Activated CD4-positive, alpha-beta memory T cell treated with anti-CD3 and anti-CD28 coated beads for 36 hours (primary cell): Measurements from ENCODE around the gene ASCC2. TPM values are rescaled to one million over a fixed set of nuclear protein-coding genes. Genes with fewer than 3 reads are reported as not detected.

Experiments
- CTCF ChIA-PET: fragments of 350-600 bp; sonication (Branson Sonifier 250); formaldehyde crosslinking; loops from one replicate; lab custom pipeline; 2021; ENCODE audit warnings: antibody characterized with exemption, inconsistent platforms; lab: Charles Lee
- POLR2A ChIA-PET: fragments of 350-600 bp; sonication (Branson Sonifier 250); formaldehyde crosslinking; loops from one replicate; lab custom pipeline; 2021; ENCODE audit warnings: antibody characterized with exemption; lab: Charles Lee
- DNase-seq: peaks from one replicate; pipeline ENCODE4 v3.0.0-alpha.2; 2020
- H3K27ac Mint-ChIP-seq: one replicate; pipeline ENCODE4 v1.8.0; 2021; ENCODE audit warnings: mixed read lengths
- H3K27me3 Mint-ChIP-seq: one replicate; pipeline ENCODE4 v1.8.0; 2021; ENCODE audit warnings: mixed read lengths
- H3K36me3 Mint-ChIP-seq: one replicate; pipeline ENCODE4 v1.8.0; 2021; ENCODE audit warnings: mixed read lengths
- H3K4me1 Mint-ChIP-seq: one replicate; pipeline ENCODE4 v1.8.0; 2021; ENCODE audit warnings: low read depth, mixed read lengths
- H3K4me3 Mint-ChIP-seq: one replicate; pipeline ENCODE4 v1.8.0; 2021; ENCODE audit warnings: mild to moderate bottlenecking, mixed read lengths
- H3K9me3 Mint-ChIP-seq: one replicate; pipeline ENCODE4 v1.8.0; 2021; ENCODE audit warnings: mixed read lengths
- intact Hi-C: fragments of 100-400 bp; cut with micrococcal nuclease; formaldehyde crosslinking; loops from one replicate; pipeline ENCODE4 v1.15.1; 2023
- total RNA-seq, 2 experiments: library from RNA; stranded (reverse); gene quantifications; one replicate each; pipeline ENCODE4 v1.2.3, GENCODE V29; 2021

The ASCC2 gene
- total RNA-seq, 2 experiments from 2014 or later: 55.5 to 56.8 TPM

GRCh38 chr22:29780748-29781676 lies 57.1 kb downstream of the ASCC2 start:
- Mint-ChIP-seq H3K27me3 (no peaks in the 10 kb centered on the region), H3K9me3 (no peaks in the 10 kb centered on the region), H3K4me3 (no peak overlapping the region), H3K4me1 (no peaks in the 10 kb centered on the region), H3K27ac (no peak overlapping the region), H3K36me3 (no peaks in the 10 kb centered on the region)
- ChIA-PET POLR2A (interaction anchor here (1.5 kb wide), 1 partner anchor 14 kb away, joined by 3 read pairs; the partner anchor contains the start of genes UQCR10 and ZMAT5), CTCF (interaction anchor here (1.6 kb wide), 1 partner anchor 224 kb away, joined by 6 read pairs; no protein-coding TSS in a partner anchor)
- DNase-seq: no peak
- intact Hi-C loops: no loop called here

- no peak overlapping the region for H3K4me3 Mint-ChIP-seq
- no peak for DNase-seq
- no peaks in the 10 kb centered on the region for H3K9me3 Mint-ChIP-seq
- CTCF ChIA-PET: interaction anchor here (1.7 kb wide), 1 partner anchor 144 kb away, joined by 3 read pairs; no protein-coding TSS in a partner anchor
- H3K27me3 Mint-ChIP-seq: no peaks in the 10 kb centered on the region
- no peaks in the 10 kb centered on the region for H3K36me3 Mint-ChIP-seq
- intact Hi-C loops: no loop called here
- H3K4me1 Mint-ChIP-seq: no peaks in the 10 kb centered on the region
- H3K27ac Mint-ChIP-seq: no peak overlapping the region
- POLR2A ChIA-PET: no interaction called here
Observed at GRCh38 chr22:29780220-29780619, 57.9 kb downstream of the ASCC2 start.

GRCh38 chr22:29773233-29773632 lies 64.8 kb downstream of the ASCC2 start:
- ChIA-PET POLR2A (no interaction called here), CTCF (interaction anchor here (1.2 kb wide), 1 partner anchor 315 kb away, joined by 3 read pairs; no protein-coding TSS in a partner anchor)
- Mint-ChIP-seq H3K9me3 (no peaks in the 10 kb centered on the region), H3K27ac (no peak overlapping the region), H3K27me3 (no peaks in the 10 kb centered on the region), H3K4me3 (no peak overlapping the region), H3K36me3 (peaks cover 19% of the 10 kb centered on the region), H3K4me1 (peaks cover 7% of the 10 kb centered on the region)
- intact Hi-C loops: no loop called here
- no peak for DNase-seq

- Mint-ChIP-seq H3K27me3 (no peaks in the 10 kb centered on the region), H3K27ac (no peak overlapping the region), H3K4me1 (peaks cover 13% of the 10 kb centered on the region), H3K4me3 (no peak overlapping the region), H3K9me3 (no peaks in the 10 kb centered on the region), H3K36me3 (peaks cover 23% of the 10 kb centered on the region)
- ChIA-PET CTCF (interaction anchor here (1.2 kb wide), 1 partner anchor 316 kb away, joined by 3 read pairs; no protein-coding TSS in a partner anchor), POLR2A (no interaction called here)
- intact Hi-C loops: no loop called here
- no peak for DNase-seq
Observed at GRCh38 chr22:29772170-29772641, 65.9 kb downstream of the ASCC2 start.

GRCh38 chr22:29769723-29770321 lies 68.3 kb downstream of the ASCC2 start:
- peaks cover 21% of the 10 kb centered on the region for H3K4me1 Mint-ChIP-seq
- intact Hi-C loops: loop anchor here (5.0 to 10.0 kb wide), 3 partner anchors 307 to 1028 kb away; partner anchors contain the start of genes CHEK2, HSCB and OSM
- ChIA-PET CTCF (no interaction called here), POLR2A (no interaction called here)
- no peak for DNase-seq
- H3K4me3 Mint-ChIP-seq: no peak overlapping the region
- no peak overlapping the region for H3K27ac Mint-ChIP-seq
- peaks cover 23% of the 10 kb centered on the region for H3K36me3 Mint-ChIP-seq
- no peaks in the 10 kb centered on the region for H3K9me3 Mint-ChIP-seq
- no peaks in the 10 kb centered on the region for H3K27me3 Mint-ChIP-seq

DNA sequence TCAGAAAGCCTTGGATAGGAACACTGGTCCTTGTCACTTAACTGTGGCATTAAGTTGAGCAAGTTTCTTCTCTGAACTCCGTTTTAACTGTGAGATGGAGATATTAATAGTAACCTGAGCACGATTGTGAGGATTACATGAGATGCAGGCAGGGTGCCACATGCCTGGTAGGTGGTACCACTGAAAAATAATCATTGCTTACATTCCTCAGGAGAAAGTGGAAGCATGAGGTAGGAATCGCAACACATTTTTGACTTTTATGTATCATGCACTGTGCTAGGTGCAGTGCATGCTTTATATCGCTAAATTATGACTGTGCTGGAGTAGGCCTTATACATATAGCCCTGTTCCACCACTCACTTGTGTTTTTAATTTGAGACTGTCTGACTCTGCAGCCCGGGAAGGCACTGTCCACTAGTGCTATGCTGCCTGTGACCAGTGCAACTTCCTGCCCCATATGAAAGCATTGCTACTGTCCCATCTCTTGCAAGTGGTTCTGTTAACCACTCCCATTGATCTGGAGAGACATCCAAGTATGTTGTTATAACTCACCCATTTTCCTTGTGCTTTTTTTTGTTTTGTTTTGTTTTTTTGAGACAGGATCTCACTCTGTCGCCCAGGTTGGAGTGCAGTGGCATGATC lies 69.9 kb downstream of the ASCC2 start:
- H3K36me3 Mint-ChIP-seq: peaks cover 23% of the 10 kb centered on the region
- DNase-seq: no peak
- no peaks in the 10 kb centered on the region for H3K27me3 Mint-ChIP-seq
- intact Hi-C loops: loop anchor here (5.0 to 10.0 kb wide), 3 partner anchors 309 to 1026 kb away; partner anchors contain the start of genes CHEK2, HSCB and OSM
- CTCF ChIA-PET: interaction anchor here (0.5 kb wide), 1 partner anchor 16 kb away, joined by 3 read pairs; no protein-coding TSS in a partner anchor
- POLR2A ChIA-PET: no interaction called here
- H3K4me3 Mint-ChIP-seq: peak overlapping the region; percentile 100
- peak overlapping the region; percentile 94 for H3K27ac Mint-ChIP-seq
- peaks cover 26% of the 10 kb centered on the region for H3K4me1 Mint-ChIP-seq
- no peaks in the 10 kb centered on the region for H3K9me3 Mint-ChIP-seq

GRCh38 chr22:29767171-29768051 lies 70.7 kb downstream of the ASCC2 start, which contains the start of gene UQCR10:
UQCR10 (plus strand) TSS chr22:29767369; CDS start chr22:29767399, 30 bp downstream.
- peak within 1 kb of the TSS; percentile 100 for H3K4me3 Mint-ChIP-seq
- intact Hi-C loops: loop anchor here (1.0 to 10.0 kb wide), 7 partner anchors 71 to 1025 kb away; partner anchors contain the start of genes ASCC2, CHEK2, HSCB and MTMR3
- H3K9me3 Mint-ChIP-seq: no peaks in the 10 kb centered on the region
- POLR2A ChIA-PET: interaction anchor here (0.7 to 1.3 kb wide), 4 partner anchors 14 to 163 kb away, joined by 3 to 4 read pairs (median 4); no protein-coding TSS in a partner anchor
- CTCF ChIA-PET: interaction anchor here (1.0 to 1.4 kb wide), 2 partner anchors 131 to 142 kb away, joined by 3 to 4 read pairs; no protein-coding TSS in a partner anchor
- no peaks in the 10 kb centered on the region for H3K27me3 Mint-ChIP-seq
- H3K27ac Mint-ChIP-seq: peak within 1 kb of the TSS; percentile 94
- peaks cover 23% of the 10 kb centered on the region for H3K36me3 Mint-ChIP-seq
- DNase-seq: peak; percentile 94
- H3K4me1 Mint-ChIP-seq: peaks cover 26% of the 10 kb centered on the region

DNA sequence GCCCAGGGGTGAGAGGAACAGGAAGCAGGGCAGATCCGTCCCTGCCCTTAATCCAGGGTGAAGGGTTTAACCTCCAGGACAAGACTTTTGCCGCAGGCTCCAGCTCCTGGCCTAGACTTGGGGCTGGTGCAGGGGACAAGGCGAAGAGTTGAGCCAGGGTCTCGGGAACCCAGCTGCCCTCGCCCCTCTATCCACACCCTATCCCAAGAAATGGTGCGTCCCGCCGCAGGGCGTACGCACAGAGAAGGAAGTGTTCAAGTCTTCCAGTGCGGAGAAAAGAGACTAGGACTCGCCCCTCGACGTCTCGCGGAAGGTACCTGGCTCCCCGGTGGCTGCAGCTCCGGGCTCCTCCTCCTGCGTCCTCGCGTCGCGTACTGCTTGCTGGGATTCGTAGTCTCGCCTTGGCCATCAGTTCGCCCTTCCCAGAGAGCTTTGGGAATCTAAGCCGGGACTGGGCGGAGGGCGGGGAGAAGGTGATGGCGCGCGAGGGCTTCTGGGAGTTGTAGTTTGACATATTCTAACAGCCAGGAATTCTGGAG lies 71.4 kb downstream of the ASCC2 start, which contains the start of gene ZMAT5:
ZMAT5 (minus strand) TSS at position 376 of the 539 bp plus-strand sequence. CDS start 18,463 bp downstream, outside the sequence.
- Mint-ChIP-seq H3K9me3 (no peaks in the 10 kb centered on the region), H3K36me3 (peaks cover 19% of the 10 kb centered on the region), H3K27ac (peak within 1 kb of the TSS; percentile 94), H3K27me3 (no peaks in the 10 kb centered on the region), H3K4me1 (peaks cover 26% of the 10 kb centered on the region), H3K4me3 (peak within 1 kb of the TSS; percentile 100)
- POLR2A ChIA-PET: interaction anchor here (0.7 to 1.3 kb wide), 4 partner anchors 15 to 163 kb away, joined by 3 to 4 read pairs (median 4); no protein-coding TSS in a partner anchor
- peak; percentile 96 for DNase-seq
- intact Hi-C loops: loop anchor here (1.0 to 10.0 kb wide), 7 partner anchors 72 to 1024 kb away; partner anchors contain the start of genes ASCC2, CHEK2, HSCB and MTMR3
- CTCF ChIA-PET: interaction anchor here (0.8 to 1.4 kb wide), 3 partner anchors 131 to 238 kb away, joined by 3 to 4 read pairs (median 4); no protein-coding TSS in a partner anchor

DNA sequence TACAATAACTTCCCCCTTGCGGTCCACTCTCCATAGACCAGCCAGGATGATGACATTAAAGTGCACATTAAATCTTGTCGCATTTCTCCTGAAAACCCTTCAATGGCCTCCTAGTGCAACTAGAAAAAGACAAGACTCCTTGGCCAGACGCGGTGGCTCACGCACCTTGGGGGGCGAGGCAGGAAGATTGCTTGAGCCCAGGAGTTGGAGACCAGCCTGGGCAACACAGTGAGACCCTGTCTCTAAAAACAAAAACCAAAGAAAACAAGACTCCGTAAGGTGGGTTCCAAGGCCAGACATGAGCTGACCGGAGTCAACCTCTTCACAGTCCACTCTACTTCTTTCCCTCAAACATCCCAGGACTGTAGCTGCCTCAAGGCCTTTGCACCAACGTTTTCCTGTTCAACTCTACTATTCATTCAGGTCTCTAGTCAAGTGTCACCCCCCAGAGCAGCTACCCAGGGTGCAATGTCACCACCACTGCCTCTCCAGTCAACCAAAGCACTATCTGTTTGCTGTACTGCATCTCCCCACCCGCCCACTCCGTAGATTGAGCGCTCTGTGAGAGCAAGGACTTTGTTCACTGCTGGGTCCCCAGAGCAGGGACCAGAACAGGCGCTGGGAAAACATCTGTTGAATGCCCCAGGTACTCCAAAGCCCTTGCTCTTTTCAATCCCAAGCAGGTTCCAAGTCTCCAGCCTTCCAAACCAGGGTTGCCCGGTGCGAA lies 72.0 kb downstream of the ASCC2 start:
- Mint-ChIP-seq H3K4me1 (peaks cover 26% of the 10 kb centered on the region), H3K36me3 (peaks cover 18% of the 10 kb centered on the region), H3K27me3 (no peaks in the 10 kb centered on the region), H3K27ac (peak overlapping the region; percentile 94), H3K9me3 (no peaks in the 10 kb centered on the region), H3K4me3 (peak overlapping the region; percentile 100)
- ChIA-PET CTCF (interaction anchor here (0.8 to 1.4 kb wide), 3 partner anchors 130 to 239 kb away, joined by 3 to 4 read pairs (median 4); no protein-coding TSS in a partner anchor), POLR2A (interaction anchor here (0.6 to 1.3 kb wide), 4 partner anchors 12 to 103 kb away, joined by 3 to 4 read pairs (median 3); no protein-coding TSS in a partner anchor)
- peak; percentile 58 for DNase-seq
- intact Hi-C loops: loop anchor here (2.0 to 10.0 kb wide), 5 partner anchors 117 to 1024 kb away; partner anchors contain the start of genes CHEK2, HSCB, MTMR3 and OSM
